Transverse colon (tissue), 4 donors: ENCODE data around the gene DHRS12. TPM values are rescaled to one million over a fixed set of nuclear protein-coding genes. Genes with fewer than 3 reads are reported as not detected.

ENCODE experiments used
- DNase-seq: peaks from one replicate; pipeline ENCODE4 v3.0.0-alpha.2; 2019
- H3K27ac ChIP-seq, 4 donors: fragments of 200-600 bp; sonication (generic); 2 replicates each; pipeline ENCODE4 v1.5.1; 2016 to 2018; ENCODE audit warnings: inconsistent platforms in 4 of 4
- H3K27me3 ChIP-seq: fragments of 200-600 bp; sonication (generic); 2 replicates; pipeline ENCODE4 v1.5.1; 2017; ENCODE audit warnings: inconsistent platforms
- H3K36me3 ChIP-seq, 4 donors: fragments of 200-600 bp; sonication (generic); 2 replicates each; pipeline ENCODE4 v1.5.1; 2017 to 2019; ENCODE audit warnings: inconsistent platforms in 4 of 4
- H3K4me1 ChIP-seq, 4 donors: fragments of 200-600 bp; sonication (generic); 2 replicates each; pipeline ENCODE4 v1.5.1; 2017 to 2020; ENCODE audit warnings: inconsistent platforms in 4 of 4
- H3K4me3 ChIP-seq, 4 donors: fragments of 200-600 bp; sonication (generic); 1 replicate in 1 of 4; 2 replicates in 3 of 4; pipeline versions ENCODE4 v1.5.1 to v1.6.1; 2017 to 2019; ENCODE audit warnings: inconsistent platforms in 4 of 4
- H3K9me3 ChIP-seq, 2 donors: fragments of 200-600 bp; sonication (generic); 2 replicates each; pipeline ENCODE4 v1.5.1; 2017 to 2019; ENCODE audit warnings: inconsistent platforms in 2 of 2
- EP300 ChIP-seq: sonication (generic); formaldehyde crosslinking; IDR thresholded peaks from one replicate; pipeline ENCODE4 v1.6.1; 2017; ENCODE audit warnings: antibody characterized with exemption, low read depth
- POLR2A ChIP-seq: fragments of 450-650 bp; IDR thresholded peaks from one replicate; pipeline ENCODE4 v1.6.1; 2016; ENCODE audit warnings: antibody characterized with exemption, mild to moderate bottlenecking, moderate library complexity
- POLR2AphosphoS5 ChIP-seq, 3 donors: sonication (generic); formaldehyde crosslinking; IDR thresholded peaks; one replicate each; pipeline ENCODE4 v1.6.1; 2016; ENCODE audit warnings: antibody characterized with exemption in 3 of 3
- WGBS, 2 donors: methylation state at CpG; one replicate each; pipeline ENCODE4 v1.1.5; 2018; ENCODE audit warnings: low coverage in 1 of 2; 5-methylcytosine and 5-hydroxymethylcytosine counted together
- in situ Hi-C, 4 donors: fragments of 200-750 bp; cut with MboI; loops; one replicate each; pipeline versions ENCODE4 v1.15.0 to v1.15.1; 2017; ENCODE audit warnings: low sequenced_read_pairs in 3 of 4, low pct_ligation_motif_present in 1 of 4, low pct_unique_long_range_greater_than_20kb in 1 of 4
- intact Hi-C: fragments of 100-400 bp; cut with DNase I; formaldehyde crosslinking; loops from one replicate; pipeline ENCODE4 v1.15.1; 2023; ENCODE audit warnings: low total_unique reads
- total RNA-seq, 4 donors: library from RNA; depleted of rRNA; stranded (reverse); fragments of >200 nt; gene quantifications; one replicate each; pipeline ENCODE4 v1.1.0, GENCODE V29; 2016
- TF ChIP-seq, protein P1 (sequence below), 5 experiments: fragments of 200-600 bp in 3 of 5; fragments of 450-650 bp in 2 of 5; sonication (generic) in 3 of 5; IDR thresholded peaks; 1 replicate in 2 of 5; 2 replicates in 3 of 5; pipeline ENCODE4 v1.5.1; 2016 to 2017; ENCODE audit warnings: antibody characterized with exemption in 5 of 5, inconsistent platforms in 3 of 5, mild to moderate bottlenecking in 2 of 5, moderate library complexity in 1 of 5

Gene DHRS12
- total RNA-seq, 4 donors from 2014 or later = 5.2 to 17.8 (median 13.5) TPM

DNA sequence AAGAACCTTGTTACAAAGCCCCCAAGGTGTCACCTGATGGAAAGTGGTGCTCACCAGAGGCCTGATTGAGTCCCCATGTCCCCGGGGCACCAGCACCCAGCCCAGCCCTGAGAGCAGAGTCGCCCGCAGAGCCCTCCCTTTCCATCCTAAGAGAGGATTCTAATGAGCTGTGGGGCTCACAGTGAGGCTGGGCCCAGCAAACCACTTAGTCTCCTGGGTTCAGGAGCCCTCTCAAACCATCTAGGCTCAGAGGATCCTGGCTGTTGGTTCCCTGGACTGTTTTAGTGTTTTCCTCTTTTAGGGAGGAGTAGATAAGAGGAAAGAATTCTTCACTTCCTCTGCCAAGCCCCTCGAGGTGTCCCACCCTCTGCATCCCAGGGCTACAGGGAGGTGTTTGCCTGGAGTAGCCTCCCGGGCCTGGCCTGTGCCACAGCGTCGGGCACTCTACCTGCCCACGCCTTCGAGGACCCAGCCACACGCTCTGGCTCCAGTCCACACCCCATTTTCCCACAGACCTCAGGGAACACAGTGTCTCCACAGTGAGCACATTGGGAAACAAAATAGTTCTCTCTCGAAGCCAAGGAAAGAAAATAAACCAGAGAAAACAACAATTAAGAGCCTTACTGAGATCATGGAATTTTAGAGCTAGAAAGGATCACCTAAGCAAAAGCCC lies 34.4 kb downstream of the DHRS12 start:
- TF ChIP-seq, protein P1, sequence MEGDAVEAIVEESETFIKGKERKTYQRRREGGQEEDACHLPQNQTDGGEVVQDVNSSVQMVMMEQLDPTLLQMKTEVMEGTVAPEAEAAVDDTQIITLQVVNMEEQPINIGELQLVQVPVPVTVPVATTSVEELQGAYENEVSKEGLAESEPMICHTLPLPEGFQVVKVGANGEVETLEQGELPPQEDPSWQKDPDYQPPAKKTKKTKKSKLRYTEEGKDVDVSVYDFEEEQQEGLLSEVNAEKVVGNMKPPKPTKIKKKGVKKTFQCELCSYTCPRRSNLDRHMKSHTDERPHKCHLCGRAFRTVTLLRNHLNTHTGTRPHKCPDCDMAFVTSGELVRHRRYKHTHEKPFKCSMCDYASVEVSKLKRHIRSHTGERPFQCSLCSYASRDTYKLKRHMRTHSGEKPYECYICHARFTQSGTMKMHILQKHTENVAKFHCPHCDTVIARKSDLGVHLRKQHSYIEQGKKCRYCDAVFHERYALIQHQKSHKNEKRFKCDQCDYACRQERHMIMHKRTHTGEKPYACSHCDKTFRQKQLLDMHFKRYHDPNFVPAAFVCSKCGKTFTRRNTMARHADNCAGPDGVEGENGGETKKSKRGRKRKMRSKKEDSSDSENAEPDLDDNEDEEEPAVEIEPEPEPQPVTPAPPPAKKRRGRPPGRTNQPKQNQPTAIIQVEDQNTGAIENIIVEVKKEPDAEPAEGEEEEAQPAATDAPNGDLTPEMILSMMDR (IDR thresholded peaks at IDR 0.05) = no peak
- TF ChIP-seq EP300 (no peak), POLR2A (no peak), POLR2AphosphoS5 (IDR thresholded peaks at IDR 0.05) (peak in 2 of 3 donors; percentile 39 to 57)
- 60 to 86% methylated on average over 1 to 11 of the region's 11 CpGs for WGBS, 2 donors
- no peak for DNase-seq
- in situ Hi-C loops = no loop called here
- no peak overlapping the region for H3K4me3 ChIP-seq
- no peaks in the 10 kb centered on the region for H3K27me3 ChIP-seq
- H3K4me1 ChIP-seq = peaks cover 2 to 12% (median 4%) of the 10 kb centered on the region in 4 donors
- H3K9me3 ChIP-seq = no peaks in the 10 kb centered on the region
- no peaks in the 10 kb centered on the region for H3K36me3 ChIP-seq
- H3K27ac ChIP-seq = peak overlapping the region in 2 of 4 donors; percentile 50 to 56
- intact Hi-C loops = no loop called here

DNA sequence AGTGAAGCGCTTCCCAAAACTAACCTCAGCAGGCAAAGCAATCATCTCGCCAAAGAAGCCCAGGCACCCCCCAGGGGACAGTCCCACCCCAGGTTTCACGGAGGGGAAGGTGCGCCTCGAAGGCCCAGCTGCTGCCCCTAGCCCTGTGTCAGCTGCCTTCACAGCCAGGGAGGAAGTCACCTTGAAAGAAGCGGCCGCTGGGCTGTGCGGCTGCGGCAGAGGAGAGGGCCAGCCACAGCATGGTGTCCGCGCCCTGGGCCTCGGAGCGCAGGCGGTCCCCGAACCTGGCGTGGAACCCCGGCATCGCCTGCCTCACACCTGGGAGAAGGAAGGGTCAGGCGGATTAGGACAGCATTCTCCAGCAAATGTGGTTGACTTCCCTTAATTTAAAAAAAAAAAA lies 35.0 kb downstream of the DHRS12 start:
- 98% methylated on average over 19 of the region's 19 CpGs; no CpG with 5 or more reads in 1 of the 2 donors for WGBS, 2 donors
- H3K27ac ChIP-seq = peak overlapping the region in 2 of 4 donors; percentile 50 to 56
- H3K36me3 ChIP-seq = no peaks in the 10 kb centered on the region
- peaks cover 6 to 18% (median 10%) of the 10 kb centered on the region in 4 donors for H3K4me1 ChIP-seq
- H3K4me3 ChIP-seq = no peak overlapping the region
- H3K9me3 ChIP-seq = no peaks in the 10 kb centered on the region
- H3K27me3 ChIP-seq = no peaks in the 10 kb centered on the region
- in situ Hi-C loops (no loop called here), intact Hi-C loops (no loop called here)
- TF ChIP-seq, protein P1 (IDR thresholded peaks at IDR 0.05) = no peak
- TF ChIP-seq POLR2AphosphoS5 (IDR thresholded peaks at IDR 0.05) (no peak), EP300 (no peak), POLR2A (no peak)
- DNase-seq = no peak

DNA sequence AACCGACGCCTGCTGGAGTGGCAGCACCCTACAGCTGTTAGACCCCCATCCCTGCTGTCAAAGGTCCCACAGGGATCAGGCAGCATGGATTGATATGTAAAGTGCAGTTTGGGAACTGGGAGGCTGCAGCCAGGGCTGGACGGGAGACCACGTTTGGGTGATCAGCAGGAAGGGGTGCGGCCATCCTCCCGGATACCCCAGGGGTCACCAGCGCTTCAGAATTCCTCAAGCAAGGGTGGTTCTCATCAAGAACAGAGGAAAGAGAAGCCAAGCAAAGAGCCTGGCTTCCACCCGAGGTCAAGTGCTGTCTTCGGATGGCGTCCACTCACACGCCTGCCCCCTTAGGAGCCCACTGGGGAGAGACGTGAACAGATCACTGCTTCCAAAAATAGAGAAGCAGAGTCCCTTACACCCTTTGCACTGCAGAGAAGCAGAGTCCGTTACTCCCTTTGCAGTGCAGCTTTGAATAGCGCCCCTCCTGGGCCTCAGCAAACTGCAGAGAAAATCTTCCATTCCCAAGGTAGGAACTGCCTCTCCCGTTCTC lies 35.5 kb downstream of the DHRS12 start:
- TF ChIP-seq, protein P1 (IDR thresholded peaks at IDR 0.05) = no peak
- TF ChIP-seq POLR2AphosphoS5 (IDR thresholded peaks at IDR 0.05) (no peak), POLR2A (no peak), EP300 (no peak)
- Histone ChIP-seq H3K27ac (no peak overlapping the region), H3K4me3 (no peak overlapping the region), H3K27me3 (no peaks in the 10 kb centered on the region), H3K9me3 (no peaks in the 10 kb centered on the region), H3K36me3 (no peaks in the 10 kb centered on the region), H3K4me1 (peaks cover 6 to 18% (median 10%) of the 10 kb centered on the region in 4 donors)
- in situ Hi-C loops = no loop called here
- WGBS, 2 donors = 92% methylated on average over 15 of the region's 15 CpGs; no CpG with 5 or more reads in 1 of the 2 donors
- intact Hi-C loops = no loop called here
- no peak for DNase-seq

DNA sequence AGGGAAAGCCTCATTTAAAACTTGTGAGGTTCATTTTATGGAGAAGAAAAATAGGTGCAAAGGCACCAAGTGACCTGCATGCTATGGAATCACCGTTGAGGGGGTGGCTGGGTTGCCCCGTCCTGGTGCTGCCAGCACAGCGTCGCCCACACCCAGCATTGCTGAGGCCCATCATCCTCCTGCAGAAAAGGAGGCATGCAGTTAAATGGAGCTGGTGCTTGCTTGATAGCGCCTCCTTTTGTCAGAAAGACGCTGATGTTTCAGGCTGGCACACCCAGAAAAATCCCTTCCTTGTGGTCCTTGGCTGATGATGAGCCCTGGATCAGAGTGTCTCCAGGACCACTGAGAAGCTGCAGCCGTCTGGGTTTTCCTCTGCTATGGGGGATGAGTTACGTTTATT lies 36.9 kb downstream of the DHRS12 start:
- in situ Hi-C loops (no loop called here), intact Hi-C loops (no loop called here)
- H3K4me3 ChIP-seq = no peak overlapping the region
- H3K4me1 ChIP-seq = peaks cover 6 to 18% (median 10%) of the 10 kb centered on the region in 4 donors
- no peaks in the 10 kb centered on the region for H3K27me3 ChIP-seq
- H3K27ac ChIP-seq = no peak overlapping the region
- no peak for DNase-seq
- 91 to 100% methylated on average over 6 to 8 of the region's 8 CpGs for WGBS, 2 donors
- no peaks in the 10 kb centered on the region for H3K36me3 ChIP-seq
- no peak for TF ChIP-seq EP300
- TF ChIP-seq POLR2AphosphoS5 (IDR thresholded peaks at IDR 0.05) = no peak
- TF ChIP-seq, protein P1 (IDR thresholded peaks at IDR 0.05) = no peak
- TF ChIP-seq POLR2A = no peak
- H3K9me3 ChIP-seq = no peaks in the 10 kb centered on the region
